D721Med (cell line): Measurements from ENCODE around the gene EHMT1.

Experiments used
- DNase-seq: peaks from one replicate; pipeline ENCODE4 v3.0.0; 2011; ENCODE audit warnings: low spot score; ENCODE audit not compliant: insufficient read length
- FAIRE-seq: peaks from 2 replicates; lab custom pipeline; 2011; peaks lifted over from hg19 to GRCh38; lab: Jason Lieb, UNC
- TF ChIP-seq, protein P1 (sequence below): IDR thresholded peaks from 2 replicates; pipeline ENCODE4 v1.5.1; 2012; ENCODE audit warnings: mild to moderate bottlenecking, control low read depth; ENCODE audit not compliant: insufficient read depth; ENCODE audit errors: missing control alignments

Gene EHMT1

DNA sequence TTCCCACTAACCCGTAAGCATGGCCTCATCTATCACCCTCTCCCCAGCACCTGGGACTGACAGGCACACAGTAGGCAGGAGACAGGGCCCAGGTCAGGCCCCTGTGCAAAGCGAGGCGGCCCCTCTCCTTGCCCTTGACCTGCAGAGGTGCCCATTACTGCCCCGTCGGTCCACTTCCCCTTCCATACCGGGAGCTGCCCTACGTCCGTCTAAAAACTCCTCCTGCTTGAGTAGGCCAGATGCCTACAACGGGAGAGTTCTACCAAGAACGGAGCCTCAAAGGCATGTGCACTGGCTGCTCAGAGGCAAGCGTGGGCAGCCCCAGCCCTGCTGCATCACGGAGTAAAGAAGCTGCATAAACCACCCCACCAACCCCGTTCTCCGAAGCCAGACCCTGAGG lies 35.5 kb upstream of the EHMT1 start:
- DNase-seq (no peak), FAIRE-seq (no peak)
- TF ChIP-seq, protein P1, sequence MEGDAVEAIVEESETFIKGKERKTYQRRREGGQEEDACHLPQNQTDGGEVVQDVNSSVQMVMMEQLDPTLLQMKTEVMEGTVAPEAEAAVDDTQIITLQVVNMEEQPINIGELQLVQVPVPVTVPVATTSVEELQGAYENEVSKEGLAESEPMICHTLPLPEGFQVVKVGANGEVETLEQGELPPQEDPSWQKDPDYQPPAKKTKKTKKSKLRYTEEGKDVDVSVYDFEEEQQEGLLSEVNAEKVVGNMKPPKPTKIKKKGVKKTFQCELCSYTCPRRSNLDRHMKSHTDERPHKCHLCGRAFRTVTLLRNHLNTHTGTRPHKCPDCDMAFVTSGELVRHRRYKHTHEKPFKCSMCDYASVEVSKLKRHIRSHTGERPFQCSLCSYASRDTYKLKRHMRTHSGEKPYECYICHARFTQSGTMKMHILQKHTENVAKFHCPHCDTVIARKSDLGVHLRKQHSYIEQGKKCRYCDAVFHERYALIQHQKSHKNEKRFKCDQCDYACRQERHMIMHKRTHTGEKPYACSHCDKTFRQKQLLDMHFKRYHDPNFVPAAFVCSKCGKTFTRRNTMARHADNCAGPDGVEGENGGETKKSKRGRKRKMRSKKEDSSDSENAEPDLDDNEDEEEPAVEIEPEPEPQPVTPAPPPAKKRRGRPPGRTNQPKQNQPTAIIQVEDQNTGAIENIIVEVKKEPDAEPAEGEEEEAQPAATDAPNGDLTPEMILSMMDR, result no peak

DNA sequence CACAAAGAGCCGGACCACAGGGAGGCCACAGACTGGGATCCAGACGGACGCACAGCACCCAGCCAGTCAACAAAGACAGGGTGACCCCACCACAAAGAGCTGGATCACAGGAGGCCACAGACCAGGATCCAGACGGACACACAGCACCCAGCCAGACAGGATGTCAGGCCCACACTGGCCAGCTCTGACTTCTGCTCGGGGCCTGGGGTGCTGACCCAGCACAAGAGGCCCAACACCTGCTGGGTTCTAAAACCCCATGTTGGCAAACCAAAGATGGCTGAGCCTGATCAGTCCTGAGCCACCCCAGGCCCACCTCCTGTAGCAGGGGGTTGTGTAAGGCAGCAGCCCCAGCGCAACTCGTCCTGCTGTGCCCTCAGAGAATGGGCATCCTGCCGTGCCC lies 34.8 kb upstream of the EHMT1 start:
- DNase-seq (no peak), FAIRE-seq (no peak)
- TF ChIP-seq, protein P1, result no peak

DNA sequence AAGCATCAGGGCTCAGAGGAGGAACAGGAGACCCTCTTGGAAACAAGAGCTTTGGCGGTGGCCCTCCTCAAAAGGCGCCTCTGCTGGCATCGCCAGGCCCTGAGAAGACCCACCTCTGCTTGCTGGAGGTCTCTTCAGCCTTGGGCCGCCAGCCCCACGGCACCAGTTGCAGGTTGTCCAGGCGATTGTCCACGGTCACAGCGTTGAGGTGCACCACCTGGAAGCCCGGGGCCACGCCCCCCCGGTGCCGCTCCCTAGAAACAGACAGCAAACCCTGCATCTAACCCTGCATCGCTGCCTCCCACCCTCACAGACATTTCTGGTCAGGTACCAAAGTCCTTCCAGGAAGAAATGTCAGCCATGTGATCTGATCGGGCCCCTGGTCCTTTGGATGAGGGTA lies 32.0 kb upstream of the EHMT1 start:
- FAIRE-seq (no peak), DNase-seq (no peak)
- TF ChIP-seq, protein P1, result no peak

DNA sequence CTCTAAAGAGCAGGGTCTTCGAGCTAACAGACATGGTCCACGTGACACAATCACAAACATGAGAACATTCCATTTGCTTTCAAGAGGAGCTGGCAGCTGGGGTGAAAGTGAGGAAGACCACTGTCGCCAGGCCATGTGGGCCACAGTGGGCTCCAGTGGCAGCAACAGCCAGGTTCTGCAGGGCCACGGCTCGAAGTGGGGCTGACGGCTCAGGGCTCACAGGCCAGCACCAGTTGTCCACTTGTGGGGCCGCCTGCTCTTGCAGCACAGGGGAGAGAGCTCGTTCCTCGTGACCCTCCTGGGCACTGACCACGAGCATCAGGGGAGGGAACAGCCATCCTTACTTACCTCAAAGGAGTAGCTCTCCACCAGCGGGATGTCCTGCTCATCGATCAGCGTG lies 30.5 kb upstream of the EHMT1 start:
- TF ChIP-seq, protein P1, result no peak
- no peak for FAIRE-seq

DNA sequence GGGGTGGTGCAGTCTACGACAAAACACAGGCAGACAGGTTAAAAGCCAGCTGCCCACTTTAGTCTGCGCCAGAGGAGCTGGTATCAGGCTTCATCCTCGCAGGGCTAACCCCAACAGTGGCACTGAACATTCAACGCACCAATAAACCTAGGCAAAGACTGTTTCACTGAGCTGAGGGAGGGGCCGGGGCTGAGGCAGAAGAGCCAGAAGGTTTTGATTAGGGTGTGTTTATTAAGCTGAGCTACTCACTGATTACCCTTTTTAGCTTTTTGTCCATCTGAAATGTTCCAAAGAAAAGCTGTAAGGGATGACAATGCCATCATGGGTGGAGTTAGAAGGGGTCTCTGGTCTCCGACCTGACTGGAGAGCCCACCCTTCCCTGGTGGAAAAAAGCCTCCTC lies 29.9 kb upstream of the EHMT1 start:
- no peak for FAIRE-seq

More for the DNA sequence above, 30.5 kb upstream of the EHMT1 start:
- DNase-seq, result no peak

DNA sequence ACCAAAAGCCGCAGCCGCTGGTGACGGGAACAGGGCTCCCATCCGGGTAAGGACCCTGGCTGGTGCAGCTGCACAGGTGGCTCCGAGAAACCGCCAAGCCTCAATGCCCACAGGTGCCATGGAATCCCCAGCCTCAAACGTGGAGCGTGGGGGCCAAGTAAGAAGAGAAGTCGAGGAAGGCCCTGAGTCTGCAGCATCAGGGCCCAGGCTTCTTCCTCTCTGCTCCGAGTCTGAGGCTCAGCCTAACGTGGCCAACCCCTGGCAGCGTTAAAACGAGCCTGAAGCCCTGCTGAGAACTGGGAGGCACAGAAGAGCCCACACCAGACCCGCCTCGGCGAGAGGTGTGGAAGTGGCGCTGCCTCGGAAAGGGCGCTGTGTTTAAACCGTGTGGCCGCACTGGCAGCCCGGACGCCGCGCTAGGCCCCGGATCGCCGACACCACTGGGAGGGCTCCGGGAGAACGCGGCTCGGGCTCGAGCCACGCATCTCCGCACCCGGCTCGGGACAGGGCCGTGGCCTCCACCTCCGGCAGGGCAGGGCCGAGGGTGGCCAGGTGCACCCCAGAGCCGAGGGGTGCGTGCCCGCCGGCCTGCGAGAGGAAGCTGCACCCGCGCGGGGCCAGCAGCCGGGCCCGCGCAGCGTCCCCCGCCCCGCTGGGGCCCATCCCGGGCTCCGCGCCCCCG lies 29.2 kb upstream of the EHMT1 start:
- no peak for FAIRE-seq
- no peak for DNase-seq
- TF ChIP-seq, protein P1, result no peak

More for the DNA sequence above, 29.9 kb upstream of the EHMT1 start:
- no peak for DNase-seq
- TF ChIP-seq, protein P1, result no peak

DNA sequence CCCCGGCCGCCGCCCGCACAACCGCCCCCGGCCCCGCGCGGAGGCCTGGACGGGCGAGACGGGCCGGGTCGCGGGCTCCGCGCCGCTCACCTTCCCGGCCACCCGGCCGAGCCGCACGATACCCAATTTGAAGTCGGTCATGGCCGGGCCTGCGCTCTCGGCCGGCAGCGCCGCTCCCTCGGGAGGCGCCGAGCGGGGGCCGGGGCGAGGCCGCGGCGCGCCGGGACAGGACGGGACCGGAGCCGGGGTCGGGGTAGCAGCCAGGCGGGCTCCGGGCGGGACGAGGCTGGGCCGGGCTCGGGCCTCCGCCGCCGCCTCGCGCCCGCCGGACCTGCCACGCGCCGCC lies 28.7 kb upstream of the EHMT1 start:
- DNase-seq (no peak), FAIRE-seq (no peak)
- TF ChIP-seq, protein P1, result no peak
